SK-N-SH treated with all-trans-retinoic acid at 6 μM for 48 hours (cell line): ENCODE measurements around the gene C6orf120.
"Not testable (repeated sequence)": the region's sequence is repeated elsewhere in the genome, so short reads cannot be mapped to it uniquely, and the experiment has no call there.

Source experiments
- ATAC-seq: fragments of 200-7000 bp; cut with Tn5 transposase; 3 replicates; pipeline ENCODE4 v1.9.1; 2020; ENCODE audit warnings: mild to moderate bottlenecking, moderate library complexity
- ARNTL ChIP-seq: fragments of 450-650 bp; formaldehyde crosslinking; IDR thresholded peaks from 2 replicates; pipeline ENCODE4 v1.5.0; 2020; ENCODE audit warnings: low read depth, mild to moderate bottlenecking, moderate library complexity, borderline replicate concordance
- BACH2 ChIP-seq: fragments of 250-450 bp; sonication (Bioruptor Pico); IDR thresholded peaks from 2 replicates; pipeline ENCODE4 v1.9.0; 2021; ENCODE audit warnings: mild to moderate bottlenecking, borderline replicate concordance
- CREB5 ChIP-seq: fragments of 250-450 bp; sonication (Bioruptor Pico); IDR thresholded peaks from 2 replicates; pipeline ENCODE4 v1.5.1; 2020; ENCODE audit warnings: low read depth, mild to moderate bottlenecking, moderate library complexity
- CSDC2 ChIP-seq: fragments of 250-450 bp; sonication (Bioruptor Pico); IDR thresholded peaks from 2 replicates; pipeline ENCODE4 v1.5.0; 2020; ENCODE audit warnings: mild to moderate bottlenecking, moderate library complexity
- ESRRG ChIP-seq: fragments of 250-450 bp; sonication (Bioruptor Pico); IDR thresholded peaks from 2 replicates; pipeline ENCODE4 v1.6.1; 2021; ENCODE audit warnings: mild to moderate bottlenecking
- GLIS3 ChIP-seq: fragments of 250-450 bp; sonication (Bioruptor Pico); IDR thresholded peaks from 2 replicates; pipeline ENCODE4 v1.5.0; 2020; ENCODE audit warnings: mild to moderate bottlenecking, moderate library complexity
- ISL1 ChIP-seq: fragments of 250-450 bp; sonication (Bioruptor Pico); IDR thresholded peaks from 2 replicates; pipeline ENCODE4 v2.1.2; 2022; ENCODE audit warnings: mild to moderate bottlenecking, moderate library complexity
- OSR1 ChIP-seq: fragments of 250-450 bp; sonication (Bioruptor Pico); IDR thresholded peaks from 2 replicates; pipeline ENCODE4 v1.8.0; 2022; ENCODE audit warnings: moderate library complexity, mild to moderate bottlenecking, inconsistent platforms
- POU6F1 ChIP-seq: fragments of 250-450 bp; sonication (Bioruptor Pico); IDR thresholded peaks from 2 replicates; pipeline ENCODE4 v1.8.0; 2021; ENCODE audit warnings: low read depth, mild to moderate bottlenecking, moderate library complexity, borderline replicate concordance
- PPARA ChIP-seq: fragments of 250-450 bp; sonication (Bioruptor Pico); IDR thresholded peaks from 2 replicates; pipeline ENCODE4 v1.5.0; 2020; ENCODE audit warnings: mild to moderate bottlenecking, borderline replicate concordance
- SNAI2 ChIP-seq: fragments of 250-450 bp; sonication (Bioruptor Pico); IDR thresholded peaks from 2 replicates; pipeline ENCODE4 v1.5.0; 2020; ENCODE audit warnings: mild to moderate bottlenecking, moderate library complexity
- TCF4 ChIP-seq: fragments of 250-450 bp; sonication (Bioruptor Pico); IDR thresholded peaks from 2 replicates; pipeline ENCODE4 v1.8.0; 2021; ENCODE audit warnings: mild to moderate bottlenecking, moderate library complexity, borderline replicate concordance
- TOX ChIP-seq: fragments of 250-450 bp; sonication (Bioruptor Pico); IDR thresholded peaks from 2 replicates; pipeline ENCODE4 v1.8.0; 2021; ENCODE audit warnings: mild to moderate bottlenecking, moderate library complexity, borderline replicate concordance
- ZC3H10 ChIP-seq: fragments of 250-450 bp; sonication (Bioruptor Pico); IDR thresholded peaks from 2 replicates; pipeline ENCODE4 v1.5.1; 2021; ENCODE audit warnings: mild to moderate bottlenecking, moderate library complexity
- ZFP3 ChIP-seq: fragments of 250-450 bp; sonication (Bioruptor Pico); IDR thresholded peaks from 2 replicates; pipeline ENCODE4 v1.5.0; 2020; ENCODE audit warnings: mild to moderate bottlenecking, moderate library complexity
- ZFP30 ChIP-seq: fragments of 450-650 bp; formaldehyde crosslinking; IDR thresholded peaks from 2 replicates; pipeline ENCODE4 v1.5.0; 2022; ENCODE audit warnings: mild to moderate bottlenecking, moderate library complexity
- ZNF565 ChIP-seq: fragments of 450-650 bp; formaldehyde crosslinking; conservative IDR thresholded peaks from 2 replicates; pipeline ENCODE4 v1.5.0; 2020; ENCODE audit warnings: low read depth, mild to moderate bottlenecking, moderate library complexity
- ZNF70 ChIP-seq: fragments of 450-650 bp; formaldehyde crosslinking; IDR thresholded peaks from 2 replicates; pipeline ENCODE4 v1.5.0; 2020; ENCODE audit warnings: mild to moderate bottlenecking, moderate library complexity
- TF ChIP-seq, protein P1 (sequence below): fragments of 250-450 bp; sonication (Bioruptor Pico); IDR thresholded peaks from 2 replicates; pipeline ENCODE4 v1.8.0; 2020; ENCODE audit warnings: mild to moderate bottlenecking, moderate library complexity, borderline replicate concordance
- TF ChIP-seq, protein P2 (sequence below): fragments of 250-450 bp; sonication (Bioruptor Pico); IDR thresholded peaks from 2 replicates; pipeline ENCODE4 v1.5.0; 2020; ENCODE audit warnings: mild to moderate bottlenecking, moderate library complexity
- TF ChIP-seq, protein P3 (sequence below): fragments of 250-450 bp; sonication (Bioruptor Pico); IDR thresholded peaks from 2 replicates; pipeline ENCODE4 v1.5.1; 2021; ENCODE audit warnings: mild to moderate bottlenecking, moderate library complexity

Gene C6orf120

GRCh38 chr6:169691260-169691659, 10.7 kb upstream of the C6orf120 start:
- no peak for ATAC-seq
- TF ChIP-seq CSDC2 (no peak), ARNTL (no peak), ISL1 (CRISPR knock-in tag) (no peak)

DNA sequence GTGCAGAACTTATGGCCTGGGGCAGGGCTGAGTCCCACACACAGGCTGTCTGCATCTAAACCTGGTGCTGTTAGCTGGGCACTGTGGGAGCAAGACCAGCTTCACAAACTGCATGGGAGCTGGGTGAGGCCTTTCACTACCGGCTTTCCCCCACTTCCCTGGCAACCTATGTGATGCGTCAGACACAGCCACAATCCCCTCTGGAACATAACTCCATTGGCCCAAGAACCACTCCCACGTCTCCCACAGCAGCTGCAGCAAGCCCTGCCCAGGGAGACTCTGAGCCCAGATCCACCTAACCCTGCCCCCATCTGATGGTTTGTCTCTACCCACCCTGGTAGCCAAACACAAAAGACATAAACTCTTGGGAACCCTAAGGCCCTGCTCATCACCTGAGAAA, 9.4 kb upstream of the C6orf120 start:
- no peak for TF ChIP-seq CREB5 (CRISPR knock-in tag)
- TF ChIP-seq ZFP30 (CRISPR knock-in tag): no peak
- no peak for TF ChIP-seq ZNF70 (CRISPR knock-in tag)
- no peak for TF ChIP-seq ZC3H10 (CRISPR knock-in tag)
- TF ChIP-seq, protein P1, sequence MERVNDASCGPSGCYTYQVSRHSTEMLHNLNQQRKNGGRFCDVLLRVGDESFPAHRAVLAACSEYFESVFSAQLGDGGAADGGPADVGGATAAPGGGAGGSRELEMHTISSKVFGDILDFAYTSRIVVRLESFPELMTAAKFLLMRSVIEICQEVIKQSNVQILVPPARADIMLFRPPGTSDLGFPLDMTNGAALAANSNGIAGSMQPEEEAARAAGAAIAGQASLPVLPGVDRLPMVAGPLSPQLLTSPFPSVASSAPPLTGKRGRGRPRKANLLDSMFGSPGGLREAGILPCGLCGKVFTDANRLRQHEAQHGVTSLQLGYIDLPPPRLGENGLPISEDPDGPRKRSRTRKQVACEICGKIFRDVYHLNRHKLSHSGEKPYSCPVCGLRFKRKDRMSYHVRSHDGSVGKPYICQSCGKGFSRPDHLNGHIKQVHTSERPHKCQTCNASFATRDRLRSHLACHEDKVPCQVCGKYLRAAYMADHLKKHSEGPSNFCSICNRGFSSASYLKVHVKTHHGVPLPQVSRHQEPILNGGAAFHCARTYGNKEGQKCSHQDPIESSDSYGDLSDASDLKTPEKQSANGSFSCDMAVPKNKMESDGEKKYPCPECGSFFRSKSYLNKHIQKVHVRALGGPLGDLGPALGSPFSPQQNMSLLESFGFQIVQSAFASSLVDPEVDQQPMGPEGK: no peak
- TF ChIP-seq BACH2 (CRISPR knock-in tag): no peak
- TF ChIP-seq, protein P2, sequence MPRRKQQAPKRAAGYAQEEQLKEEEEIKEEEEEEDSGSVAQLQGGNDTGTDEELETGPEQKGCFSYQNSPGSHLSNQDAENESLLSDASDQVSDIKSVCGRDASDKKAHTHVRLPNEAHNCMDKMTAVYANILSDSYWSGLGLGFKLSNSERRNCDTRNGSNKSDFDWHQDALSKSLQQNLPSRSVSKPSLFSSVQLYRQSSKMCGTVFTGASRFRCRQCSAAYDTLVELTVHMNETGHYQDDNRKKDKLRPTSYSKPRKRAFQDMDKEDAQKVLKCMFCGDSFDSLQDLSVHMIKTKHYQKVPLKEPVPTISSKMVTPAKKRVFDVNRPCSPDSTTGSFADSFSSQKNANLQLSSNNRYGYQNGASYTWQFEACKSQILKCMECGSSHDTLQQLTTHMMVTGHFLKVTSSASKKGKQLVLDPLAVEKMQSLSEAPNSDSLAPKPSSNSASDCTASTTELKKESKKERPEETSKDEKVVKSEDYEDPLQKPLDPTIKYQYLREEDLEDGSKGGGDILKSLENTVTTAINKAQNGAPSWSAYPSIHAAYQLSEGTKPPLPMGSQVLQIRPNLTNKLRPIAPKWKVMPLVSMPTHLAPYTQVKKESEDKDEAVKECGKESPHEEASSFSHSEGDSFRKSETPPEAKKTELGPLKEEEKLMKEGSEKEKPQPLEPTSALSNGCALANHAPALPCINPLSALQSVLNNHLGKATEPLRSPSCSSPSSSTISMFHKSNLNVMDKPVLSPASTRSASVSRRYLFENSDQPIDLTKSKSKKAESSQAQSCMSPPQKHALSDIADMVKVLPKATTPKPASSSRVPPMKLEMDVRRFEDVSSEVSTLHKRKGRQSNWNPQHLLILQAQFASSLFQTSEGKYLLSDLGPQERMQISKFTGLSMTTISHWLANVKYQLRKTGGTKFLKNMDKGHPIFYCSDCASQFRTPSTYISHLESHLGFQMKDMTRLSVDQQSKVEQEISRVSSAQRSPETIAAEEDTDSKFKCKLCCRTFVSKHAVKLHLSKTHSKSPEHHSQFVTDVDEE (CRISPR knock-in tag): no peak
- no peak for TF ChIP-seq PPARA
- TF ChIP-seq ARNTL: no peak
- no peak for TF ChIP-seq ZNF565 (CRISPR knock-in tag)
- no peak for TF ChIP-seq SNAI2 (CRISPR knock-in tag)
- TF ChIP-seq ESRRG (CRISPR knock-in tag): no peak
- TF ChIP-seq, protein P3, sequence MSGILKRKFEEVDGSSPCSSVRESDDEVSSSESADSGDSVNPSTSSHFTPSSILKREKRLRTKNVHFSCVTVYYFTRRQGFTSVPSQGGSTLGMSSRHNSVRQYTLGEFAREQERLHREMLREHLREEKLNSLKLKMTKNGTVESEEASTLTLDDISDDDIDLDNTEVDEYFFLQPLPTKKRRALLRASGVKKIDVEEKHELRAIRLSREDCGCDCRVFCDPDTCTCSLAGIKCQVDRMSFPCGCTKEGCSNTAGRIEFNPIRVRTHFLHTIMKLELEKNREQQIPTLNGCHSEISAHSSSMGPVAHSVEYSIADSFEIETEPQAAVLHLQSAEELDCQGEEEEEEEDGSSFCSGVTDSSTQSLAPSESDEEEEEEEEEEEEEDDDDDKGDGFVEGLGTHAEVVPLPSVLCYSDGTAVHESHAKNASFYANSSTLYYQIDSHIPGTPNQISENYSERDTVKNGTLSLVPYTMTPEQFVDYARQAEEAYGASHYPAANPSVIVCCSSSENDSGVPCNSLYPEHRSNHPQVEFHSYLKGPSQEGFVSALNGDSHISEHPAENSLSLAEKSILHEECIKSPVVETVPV (CRISPR knock-in tag): no peak
- TF ChIP-seq CSDC2: no peak
- TF ChIP-seq OSR1: no peak
- TF ChIP-seq POU6F1: no peak
- no peak for TF ChIP-seq TOX
- TF ChIP-seq ZFP3 (CRISPR knock-in tag): no peak

DNA sequence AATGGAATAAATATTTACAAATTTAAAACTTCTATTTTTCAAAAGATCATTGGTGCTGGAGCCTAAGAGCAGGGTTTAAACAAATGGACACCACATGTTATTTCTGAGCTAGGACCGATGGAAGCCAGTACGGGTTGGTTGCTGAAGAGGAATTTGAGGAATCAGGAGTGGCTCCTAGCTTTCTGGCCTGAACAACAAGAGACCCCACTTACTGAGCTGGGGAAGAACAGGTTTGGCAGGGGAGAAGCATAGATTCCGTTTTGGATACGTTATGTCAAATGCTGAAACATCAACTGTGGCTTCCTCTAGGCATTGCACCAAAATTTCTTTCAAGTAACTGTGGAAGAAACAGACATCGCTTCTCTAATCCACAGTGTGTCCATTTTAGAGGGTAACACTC, 6.8 kb upstream of the C6orf120 start:
- no peak for ATAC-seq
- no peak for TF ChIP-seq GLIS3 (CRISPR knock-in tag)
- TF ChIP-seq ZNF565 (CRISPR knock-in tag): no peak
- TF ChIP-seq OSR1: no peak
- no peak for TF ChIP-seq CREB5 (CRISPR knock-in tag)
- no peak for TF ChIP-seq ARNTL
- TF ChIP-seq TCF4 (CRISPR knock-in tag): no peak
- no peak for TF ChIP-seq ZFP30 (CRISPR knock-in tag)
- TF ChIP-seq POU6F1: no peak

More for the DNA sequence above, 9.4 kb upstream of the C6orf120 start:
- ATAC-seq: no peak

GRCh38 chr6:169697115-169697514, 4.8 kb upstream of the C6orf120 start:
- not testable (repeated sequence) for ATAC-seq
